Nephron progenitor cell (in vitro differentiated cells): ENCODE measurements around the gene FBLL1.

ENCODE experiments used
- DNase-seq: peaks from one replicate; pipeline ENCODE4 v3.0.0; 2021
- H3K27ac Mint-ChIP-seq: 2 replicates; pipeline ENCODE4 v1.8.0; 2021; ENCODE audit warnings: mild to moderate bottlenecking, moderate library complexity, mixed read lengths
- H3K27me3 Mint-ChIP-seq: 2 replicates; pipeline ENCODE4 v1.8.0; 2021; ENCODE audit warnings: mild to moderate bottlenecking, low read depth, mixed read lengths; ENCODE audit not compliant: poor library complexity
- H3K36me3 Mint-ChIP-seq: 2 replicates; pipeline ENCODE4 v1.8.0; 2021; ENCODE audit warnings: low read depth, mixed read lengths
- H3K4me1 Mint-ChIP-seq: 2 replicates; pipeline ENCODE4 v1.8.0; 2021; ENCODE audit warnings: mixed read lengths
- H3K4me3 Mint-ChIP-seq: 2 replicates; pipeline ENCODE4 v1.8.0; 2021; ENCODE audit warnings: mild to moderate bottlenecking, moderate library complexity, mixed read lengths
- H3K9me3 Mint-ChIP-seq: 2 replicates; pipeline ENCODE4 v1.8.0; 2021; ENCODE audit warnings: mild to moderate bottlenecking, moderate library complexity, mixed read lengths
- CTCF ChIP-seq: fragments of 200-600 bp; sonication (generic); IDR thresholded peaks from 2 replicates; pipeline ENCODE4 v1.5.0; 2021; ENCODE audit warnings: antibody characterized with exemption

FBLL1 gene

GRCh38 chr5:168528521-168529373 lies at the start of gene FBLL1:
FBLL1 (plus strand) TSS chr5:168529305; CDS start chr5:168529505, 200 bp downstream.
- H3K27ac Mint-ChIP-seq: no peak within 1 kb of the TSS
- peak within 1 kb of the TSS; percentile 78 for H3K4me3 Mint-ChIP-seq
- peaks cover 52% of the 10 kb centered on the region for H3K27me3 Mint-ChIP-seq
- peaks cover 12% of the 10 kb centered on the region for H3K9me3 Mint-ChIP-seq
- TF ChIP-seq CTCF: no peak
- H3K4me1 Mint-ChIP-seq: peaks cover 28% of the 10 kb centered on the region
- DNase-seq: peak; percentile 89
- H3K36me3 Mint-ChIP-seq: no peaks in the 10 kb centered on the region

- H3K36me3 Mint-ChIP-seq: no peaks in the 10 kb centered on the region
- no peak overlapping the region for H3K27ac Mint-ChIP-seq
These were observed 48.5 kb upstream of the FBLL1 start for GRCh38 chr5:168480601-168481000.

GRCh38 chr5:168481330-168481788 lies 47.7 kb upstream of the FBLL1 start:
- Mint-ChIP-seq H3K4me1 (peaks cover 22% of the 10 kb centered on the region), H3K27me3 (peaks cover 27% of the 10 kb centered on the region), H3K27ac (no peak overlapping the region), H3K4me3 (no peak overlapping the region), H3K9me3 (peaks cover 3% of the 10 kb centered on the region), H3K36me3 (no peaks in the 10 kb centered on the region)
- no peak for TF ChIP-seq CTCF
- no peak for DNase-seq

More at GRCh38 chr5:168480601-168481000, 48.5 kb upstream of the FBLL1 start:
- peaks cover 27% of the 10 kb centered on the region for H3K27me3 Mint-ChIP-seq
- peaks cover 15% of the 10 kb centered on the region for H3K4me1 Mint-ChIP-seq
- H3K9me3 Mint-ChIP-seq: peaks cover 3% of the 10 kb centered on the region
- TF ChIP-seq CTCF: no peak
- no peak overlapping the region for H3K4me3 Mint-ChIP-seq
- no peak for DNase-seq

- peaks cover 3% of the 10 kb centered on the region for H3K9me3 Mint-ChIP-seq
- no peaks in the 10 kb centered on the region for H3K36me3 Mint-ChIP-seq
- H3K27ac Mint-ChIP-seq: no peak overlapping the region
- TF ChIP-seq CTCF: no peak
- H3K27me3 Mint-ChIP-seq: peaks cover 27% of the 10 kb centered on the region
- H3K4me3 Mint-ChIP-seq: no peak overlapping the region
- H3K4me1 Mint-ChIP-seq: peaks cover 24% of the 10 kb centered on the region
- DNase-seq: no peak
These were observed 46.7 kb upstream of the FBLL1 start for GRCh38 chr5:168482361-168482760.

GRCh38 chr5:168486136-168486879 lies 42.8 kb upstream of the FBLL1 start, which contains the start of gene RARS1:
RARS1 (plus strand) TSS chr5:168486471; CDS start chr5:168486499, 28 bp downstream.
- Mint-ChIP-seq H3K9me3 (no peaks in the 10 kb centered on the region), H3K4me3 (peak within 1 kb of the TSS; percentile 100), H3K27me3 (peaks cover 15% of the 10 kb centered on the region), H3K27ac (peak within 1 kb of the TSS; percentile 99), H3K36me3 (peaks cover 25% of the 10 kb centered on the region), H3K4me1 (peaks cover 25% of the 10 kb centered on the region)
- peak; percentile 95 for DNase-seq
- peak; percentile 90 for TF ChIP-seq CTCF
